Measurements from ENCODE around the gene ARPIN.

- TF ChIP-seq CTCF (conservative IDR thresholded peaks at IDR 0.05; ENCODE audit: low read depth in 2 of 2) = no peak
- no peak for TF ChIP-seq EZH2 (IDR thresholded peaks at IDR 0.05; ENCODE audit: low read depth, unreplicated experiment)
- no peak for TF ChIP-seq JUNB (IDR thresholded peaks at IDR 0.05; ENCODE audit: unreplicated experiment)
- TF ChIP-seq CREB1 (CRISPR knock-in tag; IDR thresholded peaks at IDR 0.05; ENCODE audit: low read depth) = no peak
- TF ChIP-seq ZNF462 (CRISPR knock-in tag; IDR thresholded peaks at IDR 0.05) = no peak
- no peak for TF ChIP-seq STAT1 (IDR thresholded peaks at IDR 0.05; ENCODE audit: unreplicated experiment)
- TF ChIP-seq REST (IDR thresholded peaks at IDR 0.05; ENCODE audit: unreplicated experiment) = no peak
- no peak for TF ChIP-seq ETS1 (IDR thresholded peaks at IDR 0.05)
- no peak for TF ChIP-seq EZH2phosphoT487 (IDR thresholded peaks at IDR 0.05; ENCODE audit: unreplicated experiment)
- TF ChIP-seq ZNF114 (CRISPR knock-in tag; IDR thresholded peaks at IDR 0.05) = no peak
- TF ChIP-seq POLR2AphosphoS5 (IDR thresholded peaks at IDR 0.05; ENCODE audit: low read depth) = no peak
These were observed 63.8 kb downstream of the ARPIN start for GRCh38 chr15:89848970-89849292.
